CD14-positive monocyte (primary cell): ENCODE measurements around the gene MICALL1. TPM values are rescaled to one million over a fixed set of nuclear protein-coding genes. Genes with fewer than 3 reads are reported as not detected.

Source experiments
- DNase-seq, 3 donors: peaks; one replicate each; pipeline ENCODE4 v3.0.0-alpha.2; 2011 to 2022
- H2AFZ ChIP-seq: 2 replicates; pipeline ENCODE4 v1.6.0; 2012; ENCODE audit warnings: mild to moderate bottlenecking, low read depth, low read length, inconsistent platforms; ENCODE audit not compliant: insufficient read depth, poor library complexity, severe bottlenecking
- H3K27ac ChIP-seq, 2 donors: 1 replicate in 1 of 2; 2 replicates in 1 of 2; pipeline ENCODE4 v1.5.1; 2012 to 2013; ENCODE audit warnings: low read length in 2 of 2, control low read depth in 1 of 2, inconsistent platforms in 1 of 2, low read depth in 1 of 2, mild to moderate bottlenecking in 1 of 2
- H3K27me3 ChIP-seq, 2 donors: one replicate each; pipeline versions ENCODE4 v1.6.0 to v1.6.1; 2011 to 2013; ENCODE audit warnings: low read length in 2 of 2; ENCODE audit not compliant: control insufficient read depth in 2 of 2, insufficient read depth in 2 of 2
- H3K36me3 ChIP-seq, 2 donors: replicated peaks in 1 of 2; 1 replicate in 1 of 2; 2 replicates in 1 of 2; pipeline versions ENCODE4 v1.5.1 to v1.6.1; 2012 to 2013; ENCODE audit warnings: low read length in 2 of 2, control low read depth in 1 of 2, inconsistent platforms in 1 of 2, mild to moderate bottlenecking in 1 of 2; ENCODE audit not compliant: insufficient read depth in 2 of 2, control insufficient read depth in 1 of 2
- H3K4me1 ChIP-seq, 2 donors: 1 replicate in 1 of 2; 2 replicates in 1 of 2; pipeline versions ENCODE4 v1.5.1 to v1.6.1; 2012 to 2013; ENCODE audit warnings: low read length in 2 of 2, control low read depth in 1 of 2, inconsistent platforms in 1 of 2, mild to moderate bottlenecking in 1 of 2, moderate library complexity in 1 of 2; ENCODE audit not compliant: insufficient read depth in 2 of 2, control insufficient read depth in 1 of 2
- H3K4me2 ChIP-seq: replicated peaks from 2 replicates; pipeline ENCODE3; 2012; ENCODE audit warnings: low read length, moderate library complexity, mild to moderate bottlenecking; ENCODE audit not compliant: poor library complexity, severe bottlenecking; ENCODE audit errors: extremely low read depth
- H3K4me3 ChIP-seq, 3 experiments: fragments of 200-600 bp in 1 of 3; sonication (generic) in 1 of 3; replicated peaks in 1 of 3; 1 replicate in 2 of 3; 2 replicates in 1 of 3; pipeline ENCODE4 v1.5.1; 2011 to 2013; ENCODE audit warnings: low read length in 3 of 3, mild to moderate bottlenecking in 3 of 3, control low read depth in 2 of 3, low read depth in 2 of 3, inconsistent platforms in 1 of 3, moderate library complexity in 1 of 3
- H3K79me2 ChIP-seq: 2 replicates; pipeline ENCODE4 v1.6.0; 2012; ENCODE audit warnings: mild to moderate bottlenecking, control low read depth, inconsistent platforms, low read length, moderate library complexity; ENCODE audit not compliant: insufficient read depth
- H3K9ac ChIP-seq: 2 replicates; pipeline ENCODE4 v1.6.0; 2017; ENCODE audit warnings: low read length, mild to moderate bottlenecking; ENCODE audit not compliant: insufficient read depth, poor library complexity, severe bottlenecking
- H3K9me3 ChIP-seq, 2 donors: replicated peaks in 1 of 2; 1 replicate in 1 of 2; 2 replicates in 1 of 2; pipeline versions ENCODE4 v1.5.1 to v1.6.1; 2012 to 2013; ENCODE audit warnings: low read length in 2 of 2, control low read depth in 1 of 2; ENCODE audit not compliant: control insufficient read depth in 1 of 2, insufficient read depth in 1 of 2
- H4K20me1 ChIP-seq: 2 replicates; pipeline ENCODE4 v1.6.0; 2012; ENCODE audit warnings: mild to moderate bottlenecking, low read length, control low read depth, moderate library complexity; ENCODE audit not compliant: insufficient read depth
- H3K27ac Mint-ChIP-seq, 7 donors: one replicate each; pipeline ENCODE4 v1.8.0; 2020; ENCODE audit warnings: mild to moderate bottlenecking in 7 of 7, mixed read lengths in 7 of 7, moderate library complexity in 6 of 7, inconsistent platforms in 2 of 7
- H3K27me3 Mint-ChIP-seq, 3 donors: one replicate each; pipeline ENCODE4 v1.8.0; 2021 to 2022; ENCODE audit warnings: low read depth in 3 of 3, mild to moderate bottlenecking in 3 of 3, mixed read lengths in 3 of 3, moderate library complexity in 3 of 3, inconsistent platforms in 1 of 3
- H3K36me3 Mint-ChIP-seq, 2 donors: one replicate each; pipeline ENCODE4 v1.8.0; 2020; ENCODE audit warnings: mixed read lengths in 2 of 2, inconsistent platforms in 1 of 2, mild to moderate bottlenecking in 1 of 2
- H3K4me1 Mint-ChIP-seq: one replicate; pipeline ENCODE4 v1.8.0; 2020; ENCODE audit warnings: mild to moderate bottlenecking, mixed read lengths
- H3K4me3 Mint-ChIP-seq, 2 donors: one replicate each; pipeline ENCODE4 v1.8.0; 2020; ENCODE audit warnings: mild to moderate bottlenecking in 2 of 2, mixed read lengths in 2 of 2, moderate library complexity in 1 of 2
- H3K9me3 Mint-ChIP-seq, 7 donors: one replicate each; pipeline ENCODE4 v1.8.0; 2020 to 2022; ENCODE audit warnings: mixed read lengths in 7 of 7, mild to moderate bottlenecking in 6 of 7, moderate library complexity in 6 of 7, inconsistent platforms in 2 of 7
- WGBS: methylation state at CpG from one replicate; pipeline ENCODE4 v1.1.5; 2013; ENCODE audit warnings: missing lambda C conversion rate; ENCODE audit not compliant: insufficient coverage; 5-methylcytosine and 5-hydroxymethylcytosine counted together
- intact Hi-C, 2 donors: fragments of 100-400 bp; cut with micrococcal nuclease; formaldehyde crosslinking; loops; one replicate each; pipeline versions ENCODE4 v1.15.0 to v1.15.1; 2023
- polyA plus RNA-seq, 3 donors: library from polyadenylated mRNA; depleted of rRNA in 1 of 3; unstranded in 2 of 3; stranded (reverse) in 1 of 3; fragments of 300-500 nt in 2 of 3; fragments of >200 nt in 1 of 3; fragmentation: Illumina TruSeq in 2 of 3; gene quantifications; 1 replicate in 2 of 3; 2 replicates in 1 of 3; pipeline ENCODE4 v1.2.3, GENCODE V29; 2012 to 2021
- TF ChIP-seq, protein P1 (sequence below): fragments of 200-600 bp; IDR thresholded peaks from one replicate; pipeline ENCODE4 v1.8.0; 2022; ENCODE audit warnings: antibody characterized with exemption, mild to moderate bottlenecking

Gene MICALL1
- polyA plus RNA-seq, 3 donors: 0.51 to 7.0 (median 1.3) TPM

GRCh38 chr22:37967147-37967546 lies 61.0 kb downstream of the MICALL1 start:
- H3K9me3 Mint-ChIP-seq: no peaks in the 10 kb centered on the region
- no peak overlapping the region for H3K4me3 Mint-ChIP-seq
- H3K27ac Mint-ChIP-seq: peak overlapping the region in 1 of 7 donors; percentile 69
- Histone ChIP-seq H4K20me1 (peaks cover 7% of the 10 kb centered on the region), H3K9ac (no peak overlapping the region), H2AFZ (no peak overlapping the region), H3K27ac (no peak overlapping the region), H3K4me1 (no peaks in the 10 kb centered on the region), H3K27me3 (no peaks in the 10 kb centered on the region), H3K4me2 (no peak overlapping the region), H3K79me2 (no peaks in the 10 kb centered on the region), H3K36me3 (peaks cover 41 to 63% of the 10 kb centered on the region in 2 donors), H3K9me3 (no peaks in the 10 kb centered on the region), H3K4me3 (no peak overlapping the region)
- H3K36me3 Mint-ChIP-seq: peaks cover 48 to 58% of the 10 kb centered on the region in 2 donors
- DNase-seq: no peak
- TF ChIP-seq, protein P1, sequence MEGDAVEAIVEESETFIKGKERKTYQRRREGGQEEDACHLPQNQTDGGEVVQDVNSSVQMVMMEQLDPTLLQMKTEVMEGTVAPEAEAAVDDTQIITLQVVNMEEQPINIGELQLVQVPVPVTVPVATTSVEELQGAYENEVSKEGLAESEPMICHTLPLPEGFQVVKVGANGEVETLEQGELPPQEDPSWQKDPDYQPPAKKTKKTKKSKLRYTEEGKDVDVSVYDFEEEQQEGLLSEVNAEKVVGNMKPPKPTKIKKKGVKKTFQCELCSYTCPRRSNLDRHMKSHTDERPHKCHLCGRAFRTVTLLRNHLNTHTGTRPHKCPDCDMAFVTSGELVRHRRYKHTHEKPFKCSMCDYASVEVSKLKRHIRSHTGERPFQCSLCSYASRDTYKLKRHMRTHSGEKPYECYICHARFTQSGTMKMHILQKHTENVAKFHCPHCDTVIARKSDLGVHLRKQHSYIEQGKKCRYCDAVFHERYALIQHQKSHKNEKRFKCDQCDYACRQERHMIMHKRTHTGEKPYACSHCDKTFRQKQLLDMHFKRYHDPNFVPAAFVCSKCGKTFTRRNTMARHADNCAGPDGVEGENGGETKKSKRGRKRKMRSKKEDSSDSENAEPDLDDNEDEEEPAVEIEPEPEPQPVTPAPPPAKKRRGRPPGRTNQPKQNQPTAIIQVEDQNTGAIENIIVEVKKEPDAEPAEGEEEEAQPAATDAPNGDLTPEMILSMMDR: no peak
- H3K27me3 Mint-ChIP-seq: no peaks in the 10 kb centered on the region
- intact Hi-C loops: loop anchor here (5.0 to 10.0 kb wide), 2 partner anchors 150 to 152 kb away; no protein-coding TSS in a partner anchor
- no CpG with 5 or more reads among the region's 1 CpG for WGBS
- no peaks in the 10 kb centered on the region for H3K4me1 Mint-ChIP-seq

DNA sequence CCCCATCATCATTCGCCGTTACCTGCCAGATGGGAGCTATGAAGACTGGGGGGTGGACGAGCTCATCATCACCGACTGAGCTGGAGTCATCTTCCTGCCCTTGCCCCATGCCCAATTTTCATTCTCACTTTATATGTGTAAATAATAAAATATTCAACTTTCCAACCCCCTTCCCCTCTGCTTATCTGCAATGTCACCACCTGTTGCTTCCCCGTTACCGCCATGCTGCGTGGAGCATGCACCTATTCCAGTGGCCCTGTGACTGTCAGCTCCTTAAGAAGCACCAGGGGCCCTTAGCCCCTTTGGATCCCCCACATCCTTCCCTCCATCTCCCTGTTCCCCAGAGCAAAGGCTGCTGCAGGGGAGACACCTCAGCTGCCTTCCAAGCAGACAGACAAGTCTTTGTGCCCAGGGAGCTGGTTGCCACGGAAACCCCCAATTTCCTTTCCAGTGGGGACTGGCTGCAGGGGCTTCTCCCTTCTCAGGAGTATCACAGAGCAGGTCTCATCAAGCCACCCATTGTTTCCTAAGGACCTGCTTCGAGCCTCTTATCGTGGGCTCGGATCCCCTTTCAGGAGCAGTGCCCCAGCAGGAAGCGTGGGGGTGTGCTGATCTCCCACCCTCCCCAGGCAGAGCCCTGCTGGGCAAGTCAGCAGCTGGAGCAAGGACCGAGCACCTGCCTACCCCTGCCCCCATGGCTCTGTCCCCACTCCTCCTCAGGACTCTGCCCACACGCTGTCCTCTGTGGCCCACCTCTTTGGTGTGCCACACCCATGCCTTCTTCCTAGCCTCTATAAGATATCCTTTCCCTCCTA lies 61.7 kb downstream of the MICALL1 start:
- no peak overlapping the region for H3K27ac Mint-ChIP-seq
- no peaks in the 10 kb centered on the region for H3K9me3 ChIP-seq
- H3K9ac ChIP-seq: no peak overlapping the region
- no peak overlapping the region for H3K4me3 ChIP-seq
- H3K79me2 ChIP-seq: no peaks in the 10 kb centered on the region
- intact Hi-C loops: loop anchor here (5.0 to 10.0 kb wide), 2 partner anchors 151 to 153 kb away; no protein-coding TSS in a partner anchor
- H3K27ac ChIP-seq: no peak overlapping the region
- no peak overlapping the region for H3K4me2 ChIP-seq
- H2AFZ ChIP-seq: no peak overlapping the region
- peaks cover 7% of the 10 kb centered on the region for H4K20me1 ChIP-seq
- peaks cover 45 to 55% of the 10 kb centered on the region in 2 donors for H3K36me3 Mint-ChIP-seq
- H3K27me3 Mint-ChIP-seq: no peaks in the 10 kb centered on the region
- WGBS: 94% methylated on average over 8 of the region's 14 CpGs
- peaks cover 38 to 60% of the 10 kb centered on the region in 2 donors for H3K36me3 ChIP-seq
- no peaks in the 10 kb centered on the region for H3K27me3 ChIP-seq
- no peak for DNase-seq
- no peak overlapping the region for H3K4me3 Mint-ChIP-seq
- no peaks in the 10 kb centered on the region for H3K4me1 Mint-ChIP-seq
- no peaks in the 10 kb centered on the region for H3K4me1 ChIP-seq
- TF ChIP-seq, protein P1: no peak
- H3K9me3 Mint-ChIP-seq: no peaks in the 10 kb centered on the region
